ENCODE data around the gene PPARG. TPM values are rescaled to one million over a fixed set of nuclear protein-coding genes. Genes with fewer than 3 reads are reported as not detected.
"Not testable (repeated sequence)": the region's sequence is repeated elsewhere in the genome, so short reads cannot be mapped to it uniquely, and the experiment has no call there.

The PPARG gene
- total and polyA plus RNA-seq, 8 donors, result 7.9 to 85.2 (median 29.3) TPM

GRCh38 chr3:12279591-12280326, 9.1 kb upstream of the PPARG start:
- no peak overlapping the region for H3K4me3 ChIP-seq
- TF ChIP-seq EP300 (IDR thresholded peaks at IDR 0.05), result no peak
- TF ChIP-seq POLR2AphosphoS5 (IDR thresholded peaks at IDR 0.05), result no peak
- TF ChIP-seq CTCF (IDR thresholded peaks at IDR 0.05), result no peak
- no peak for TF ChIP-seq POLR2A (IDR thresholded peaks at IDR 0.05)
- no peak for DNase-seq
- WGBS, 5 donors, result 82 to 87% (median 83%) methylated on average over 10 of the region's 10 CpGs
- no peaks in the 10 kb centered on the region for H3K27me3 ChIP-seq
- no peaks in the 10 kb centered on the region for H3K4me1 ChIP-seq
- intact Hi-C loops (cut with DNase I; ENCODE audit: low total_unique reads), result no loop called here
- no peak overlapping the region for H3K27ac ChIP-seq
- H3K36me3 ChIP-seq, result no peaks in the 10 kb centered on the region
- H3K9me3 ChIP-seq, result no peaks in the 10 kb centered on the region

- H3K9me3 ChIP-seq, result peaks cover 0 to 5% (median 0%) of the 10 kb centered on the region in 4 donors
Observed at GRCh38 chr3:12280357-12280806, 8.5 kb upstream of the PPARG start.

GRCh38 chr3:12284591-12284990, 4.3 kb upstream of the PPARG start:
- DNase-seq, result no peak
- TF ChIP-seq POLR2A (IDR thresholded peaks at IDR 0.05), result no peak
- TF ChIP-seq POLR2AphosphoS5 (IDR thresholded peaks at IDR 0.05), result no peak
- TF ChIP-seq EP300 (IDR thresholded peaks at IDR 0.05), result no peak
- no peak for TF ChIP-seq CTCF (IDR thresholded peaks at IDR 0.05)
- peaks cover 0 to 5% (median 0%) of the 10 kb centered on the region in 4 donors for H3K9me3 ChIP-seq
- H3K4me1 ChIP-seq, result peaks cover 0 to 26% (median 13%) of the 10 kb centered on the region in 4 donors
- intact Hi-C loops (cut with DNase I; ENCODE audit: low total_unique reads), result no loop called here
- H3K27ac ChIP-seq, result no peak overlapping the region
- H3K4me3 ChIP-seq, result no peak overlapping the region
- 73 to 86% (median 83%) methylated on average over 2 of the region's 2 CpGs for WGBS, 5 donors
- H3K27me3 ChIP-seq, result peaks cover 0 to 32% (median 0%) of the 10 kb centered on the region in 3 donors
- H3K36me3 ChIP-seq, result no peaks in the 10 kb centered on the region

More at GRCh38 chr3:12280357-12280806, 8.5 kb upstream of the PPARG start:
- Histone ChIP-seq H3K27me3 (no peaks in the 10 kb centered on the region), H3K27ac (no peak overlapping the region), H3K4me3 (no peak overlapping the region), H3K4me1 (no peaks in the 10 kb centered on the region), H3K36me3 (no peaks in the 10 kb centered on the region)
- TF ChIP-seq CTCF (IDR thresholded peaks at IDR 0.05) (no peak), POLR2A (IDR thresholded peaks at IDR 0.05) (no peak), EP300 (IDR thresholded peaks at IDR 0.05) (no peak), POLR2AphosphoS5 (IDR thresholded peaks at IDR 0.05) (no peak)
- WGBS, 5 donors, result 47 to 62% (median 56%) methylated on average over 9 of the region's 9 CpGs
- DNase-seq, result no peak
- intact Hi-C loops (cut with DNase I; ENCODE audit: low total_unique reads), result no loop called here

- no peaks in the 10 kb centered on the region for H3K36me3 ChIP-seq
- peaks cover 0 to 5% (median 0%) of the 10 kb centered on the region in 4 donors for H3K9me3 ChIP-seq
- no peak for TF ChIP-seq CTCF (IDR thresholded peaks at IDR 0.05)
- no peak for TF ChIP-seq EP300 (IDR thresholded peaks at IDR 0.05)
- no peak for TF ChIP-seq POLR2A (IDR thresholded peaks at IDR 0.05)
- no peak for TF ChIP-seq POLR2AphosphoS5 (IDR thresholded peaks at IDR 0.05)
- H3K27ac ChIP-seq, result no peak overlapping the region
- intact Hi-C loops (cut with DNase I; ENCODE audit: low total_unique reads), result no loop called here
- no peak for DNase-seq
- peaks cover 0 to 32% (median 0%) of the 10 kb centered on the region in 3 donors for H3K27me3 ChIP-seq
- no peak overlapping the region for H3K4me3 ChIP-seq
- peaks cover 0 to 26% (median 13%) of the 10 kb centered on the region in 4 donors for H3K4me1 ChIP-seq
- 79 to 97% (median 94%) methylated on average over 5 of the region's 5 CpGs for WGBS, 5 donors
Observed at GRCh38 chr3:12285003-12285555, 3.8 kb upstream of the PPARG start.

GRCh38 chr3:12285779-12286178, 3.1 kb upstream of the PPARG start:
- intact Hi-C loops (cut with DNase I; ENCODE audit: low total_unique reads), result not testable (repeated sequence)

More at GRCh38 chr3:12285779-12286178, 3.1 kb upstream of the PPARG start:
- H3K9me3 ChIP-seq, DNase-seq, H3K27ac ChIP-seq, H3K36me3 ChIP-seq, H3K4me3 ChIP-seq: not testable (repeated sequence)
- H3K27me3 ChIP-seq, result peaks cover 0 to 32% (median 0%) of the 10 kb centered on the region in 3 donors
- peaks cover 0 to 26% (median 13%) of the 10 kb centered on the region in 4 donors for H3K4me1 ChIP-seq
- 89 to 98% (median 94%) methylated on average over 7 of the region's 7 CpGs for WGBS, 5 donors

Measured in stomach (tissue), 9 donors.